ENCODE results near the gene SLC10A2.
"Not testable (repeated sequence)": the region's sequence is repeated elsewhere in the genome, so short reads cannot be mapped to it uniquely, and the experiment has no call there.

The SLC10A2 gene, protein sequence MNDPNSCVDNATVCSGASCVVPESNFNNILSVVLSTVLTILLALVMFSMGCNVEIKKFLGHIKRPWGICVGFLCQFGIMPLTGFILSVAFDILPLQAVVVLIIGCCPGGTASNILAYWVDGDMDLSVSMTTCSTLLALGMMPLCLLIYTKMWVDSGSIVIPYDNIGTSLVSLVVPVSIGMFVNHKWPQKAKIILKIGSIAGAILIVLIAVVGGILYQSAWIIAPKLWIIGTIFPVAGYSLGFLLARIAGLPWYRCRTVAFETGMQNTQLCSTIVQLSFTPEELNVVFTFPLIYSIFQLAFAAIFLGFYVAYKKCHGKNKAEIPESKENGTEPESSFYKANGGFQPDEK
- total RNA-seq = 0 to 0.04 reads per million in 2 donors

DNA sequence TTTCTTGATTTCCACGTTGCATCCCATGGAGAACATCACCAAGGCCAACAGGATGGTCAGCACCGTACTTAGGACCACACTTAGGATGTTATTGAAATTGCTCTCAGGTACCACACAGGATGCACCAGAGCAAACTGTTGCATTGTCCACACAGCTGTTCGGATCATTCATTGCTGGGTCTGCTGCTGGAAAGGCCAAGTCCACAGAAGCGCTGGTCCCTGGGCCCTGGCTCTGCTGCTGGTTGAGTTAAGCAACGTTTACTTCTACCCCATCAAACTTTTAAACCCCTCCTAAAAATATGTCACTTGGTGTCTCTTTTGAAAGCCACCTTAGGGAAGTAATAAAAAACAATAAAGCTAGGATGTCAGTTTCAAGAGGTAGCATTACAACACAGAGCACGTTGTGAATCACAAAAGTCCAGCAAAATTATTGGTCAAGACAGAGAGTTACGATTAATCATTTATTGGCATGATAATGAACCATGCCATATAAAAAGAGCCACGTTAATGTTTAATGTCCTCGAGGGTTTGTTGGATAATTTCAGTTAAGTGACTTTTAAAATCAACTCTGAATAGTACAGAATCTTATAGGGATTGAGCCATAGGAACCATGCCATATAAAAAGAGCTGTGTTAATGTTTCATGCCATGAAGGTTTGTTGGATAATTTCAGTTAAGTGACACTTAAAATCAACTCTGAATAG lies at the start of gene SLC10A2:
Gene SLC10A2, minus strand, starts transcription at position 339 of the 702 bp plus-strand sequence. Its CDS starts 168 bp downstream, at position 171.
- DNase-seq = no peak

GRCh38 chr13:103107580-103107979 lies 41.4 kb upstream of the SLC10A2 start:
- DNase-seq = no peak

- no peak for DNase-seq
Measured at GRCh38 chr13:103104340-103104739, 38.1 kb upstream of the SLC10A2 start.

DNA sequence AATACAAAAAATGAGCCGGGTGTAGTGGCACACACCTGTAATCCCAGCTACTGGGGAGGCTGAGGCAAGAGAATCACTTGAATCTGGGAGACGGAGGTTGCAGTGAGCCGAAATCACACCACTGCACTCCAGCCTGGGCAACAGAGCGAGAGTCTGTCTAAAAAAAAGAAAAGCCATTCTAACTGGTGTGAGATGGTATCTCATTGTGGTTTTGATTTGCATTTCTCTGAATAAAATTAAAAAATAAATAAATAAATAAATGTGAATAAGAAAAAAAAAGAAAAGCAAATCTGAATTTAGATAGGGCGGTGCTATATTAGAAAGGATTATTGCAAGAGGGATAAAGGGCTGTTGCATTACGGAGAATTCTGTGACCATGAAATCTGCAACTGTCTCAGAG lies 37.2 kb upstream of the SLC10A2 start:
- not testable (repeated sequence) for DNase-seq

DNA sequence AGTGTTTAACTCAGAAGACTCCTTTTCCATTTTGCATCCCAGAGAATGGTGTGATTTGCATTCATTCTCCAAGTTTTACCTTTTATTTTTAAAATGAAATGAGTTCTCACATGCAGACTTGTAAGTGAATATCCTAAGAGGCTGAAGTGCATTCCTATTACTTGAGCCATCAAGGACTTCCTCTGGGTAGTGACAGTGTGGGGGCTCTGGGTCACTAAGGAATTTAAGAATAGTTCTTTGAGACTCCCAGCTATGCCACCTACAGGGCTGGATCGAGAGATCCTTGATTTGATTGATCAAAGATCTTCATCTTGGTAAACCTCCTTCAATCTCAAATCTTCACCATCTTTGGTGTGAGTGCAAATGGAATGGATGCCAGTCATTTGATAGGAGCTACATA lies 36.3 kb upstream of the SLC10A2 start:
- DNase-seq = no peak

GRCh38 chr13:103101901-103102300 lies 35.7 kb upstream of the SLC10A2 start:
- DNase-seq = no peak

- no peak for DNase-seq
Measured at GRCh38 chr13:103101500-103101899, 35.3 kb upstream of the SLC10A2 start.

- DNase-seq = no peak
Measured at GRCh38 chr13:103100830-103101229, 34.6 kb upstream of the SLC10A2 start.

- no peak for DNase-seq
Measured at GRCh38 chr13:103099722-103100293, 33.6 kb upstream of the SLC10A2 start.

DNA sequence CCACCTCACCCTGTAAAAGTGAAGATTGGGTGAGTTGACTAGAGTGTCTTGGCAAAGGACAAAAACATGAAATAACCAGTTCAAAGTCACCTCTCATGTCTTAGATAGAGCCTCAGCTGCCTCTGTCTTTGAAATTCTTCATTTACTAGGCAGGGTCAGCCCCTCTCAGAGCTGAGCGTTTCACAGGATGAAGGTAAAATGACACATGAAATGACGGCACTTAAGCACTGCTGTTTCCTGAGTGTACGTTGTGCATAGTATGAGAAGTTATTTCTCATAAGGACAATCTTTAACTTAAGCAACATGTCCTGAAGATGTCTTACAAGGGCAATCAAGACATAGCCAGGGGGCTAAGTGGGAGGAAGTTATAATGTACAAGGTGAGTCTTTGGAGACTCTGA lies 32.3 kb upstream of the SLC10A2 start:
- no peak for DNase-seq

- DNase-seq = no peak
Measured at GRCh38 chr13:103097366-103097928, 31.2 kb upstream of the SLC10A2 start.

DNA sequence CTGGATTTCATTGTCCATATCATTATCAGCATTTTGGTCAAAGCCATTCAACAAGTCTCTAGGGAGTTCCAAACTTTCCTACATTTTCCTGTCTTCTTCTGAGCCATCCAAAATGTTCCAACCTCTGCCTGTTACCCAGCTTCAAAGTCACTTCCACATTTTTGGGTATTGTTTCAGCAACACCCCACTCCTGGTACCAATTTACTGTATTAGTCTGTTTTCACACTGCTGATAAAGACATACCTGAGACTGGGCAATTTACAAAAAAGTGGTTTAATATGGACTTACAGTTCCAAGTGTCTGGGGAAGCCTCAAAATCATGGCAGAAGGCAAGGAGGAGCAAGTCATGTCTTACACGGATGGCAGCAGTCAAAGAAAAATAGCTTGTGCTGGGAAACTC lies 27.4 kb upstream of the SLC10A2 start:
- not testable (repeated sequence) for DNase-seq

DNA sequence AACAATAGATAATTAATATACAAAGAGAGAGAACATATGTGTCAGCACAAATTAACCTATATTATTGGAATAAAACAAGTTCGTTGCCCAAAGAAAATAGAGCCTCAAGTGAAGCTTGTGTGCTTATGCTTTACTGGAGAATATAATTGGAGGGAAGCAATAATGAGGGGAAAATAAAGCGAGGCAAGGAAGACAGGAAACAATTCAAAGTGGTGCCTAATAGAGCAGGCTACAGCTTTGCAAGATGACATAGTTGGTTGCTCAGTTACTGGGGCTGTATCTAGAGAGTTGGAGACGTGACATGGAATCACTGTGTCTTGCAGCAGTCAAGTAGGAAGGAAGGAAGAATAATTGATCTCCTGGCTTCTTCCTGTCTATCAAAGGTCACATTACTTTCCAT lies 21.1 kb upstream of the SLC10A2 start:
- no peak for DNase-seq

- no peak for DNase-seq
Measured at GRCh38 chr13:103081435-103081834, 15.2 kb upstream of the SLC10A2 start.

DNA sequence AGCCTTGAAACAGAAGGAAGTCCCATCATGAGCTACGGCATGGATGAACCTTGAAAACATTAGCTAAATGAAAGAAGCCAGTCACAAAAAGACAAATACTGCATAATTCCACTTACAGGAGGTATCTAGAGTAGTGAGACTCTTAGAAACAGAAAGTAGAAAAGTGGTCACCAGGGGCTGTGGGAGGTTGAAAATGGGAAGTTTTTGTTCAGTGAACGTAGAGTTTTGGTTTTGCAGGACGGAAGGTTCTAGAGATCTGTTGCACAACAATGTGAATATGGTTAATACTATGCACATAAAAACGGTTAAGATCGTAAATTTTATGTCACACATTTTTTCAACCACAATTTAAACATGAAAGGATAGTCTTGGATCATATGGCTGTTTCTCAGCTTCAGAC lies 11.9 kb upstream of the SLC10A2 start:
- no peak for DNase-seq

- DNase-seq = no peak
Measured at GRCh38 chr13:103068836-103069235, 2.6 kb upstream of the SLC10A2 start.

GRCh38 chr13:103067751-103068555 lies 1.7 kb upstream of the SLC10A2 start:
- no peak for DNase-seq

- no peak for DNase-seq
Measured at GRCh38 chr13:103066781-103067345, 646 bp upstream of the SLC10A2 start.

DNA sequence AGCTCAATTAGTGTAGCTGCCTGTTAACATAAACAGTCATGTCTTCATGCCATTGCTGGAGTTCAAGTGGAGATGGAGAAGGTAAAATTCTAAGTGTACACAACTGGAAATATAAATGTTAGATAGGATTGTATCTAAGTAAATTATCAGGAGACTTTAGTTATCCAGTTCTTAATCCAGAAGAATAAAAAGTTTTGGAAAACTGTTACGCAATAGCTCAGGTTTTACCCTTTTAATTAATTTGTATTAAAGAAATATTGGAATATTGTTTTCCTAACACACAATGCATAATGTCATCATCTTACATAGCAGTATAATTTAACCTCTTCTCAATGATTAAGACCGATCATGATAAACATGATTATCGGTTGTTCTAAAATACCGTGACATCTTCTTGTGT lies 2.8 kb downstream of the SLC10A2 start:
- DNase-seq = no peak

- DNase-seq = no peak
Measured at GRCh38 chr13:103062079-103062478, 4.1 kb downstream of the SLC10A2 start.

- DNase-seq = no peak
Measured at GRCh38 chr13:103056008-103056407, 10.2 kb downstream of the SLC10A2 start.

GRCh38 chr13:103055166-103055565 lies 11.1 kb downstream of the SLC10A2 start:
- no peak for DNase-seq

Measured in activated gamma-delta T cell (primary cell).